IPS-15b (cell line): ENCODE measurements around the gene SSX5.
"Not testable (repeated sequence)": the region's sequence is repeated elsewhere in the genome, so short reads cannot be mapped to it uniquely, and the experiment has no call there.

ENCODE experiments used
- H3K27me3 ChIP-seq: one replicate; pipeline ENCODE4 v1.6.1; 2013; ENCODE audit warnings: low read length; ENCODE audit not compliant: control insufficient read depth, insufficient read depth
- H3K36me3 ChIP-seq: one replicate; pipeline ENCODE4 v1.6.1; 2013; ENCODE audit warnings: low read length; ENCODE audit not compliant: control insufficient read depth, insufficient read depth
- H3K4me1 ChIP-seq: one replicate; pipeline ENCODE4 v1.6.1; 2013; ENCODE audit warnings: mild to moderate bottlenecking, low read length; ENCODE audit not compliant: control insufficient read depth, insufficient read depth
- H3K4me3 ChIP-seq: one replicate; pipeline ENCODE4 v1.5.1; 2013; ENCODE audit warnings: low read depth, low read length
- H3K9ac ChIP-seq: one replicate; pipeline ENCODE4 v1.6.1; 2013; ENCODE audit warnings: low read depth, mild to moderate bottlenecking, low read length
- H3K9me3 ChIP-seq: one replicate; pipeline ENCODE4 v1.6.1; 2013; ENCODE audit warnings: mild to moderate bottlenecking, low read length; ENCODE audit not compliant: control insufficient read depth, insufficient read depth

Gene SSX5, protein sequence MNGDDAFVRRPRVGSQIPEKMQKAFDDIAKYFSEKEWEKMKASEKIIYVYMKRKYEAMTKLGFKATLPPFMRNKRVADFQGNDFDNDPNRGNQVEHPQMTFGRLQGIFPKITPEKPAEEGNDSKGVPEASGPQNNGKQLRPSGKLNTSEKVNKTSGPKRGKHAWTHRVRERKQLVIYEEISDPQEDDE

GRCh38 chrX:48196745-48197201 is at the start of gene SSX5:
Gene SSX5 (minus strand): TSS chrX:48196795. CDS start chrX:48195358, 1,437 bp downstream.
- H3K36me3 ChIP-seq, result no peaks in the 10 kb centered on the region
- H3K27me3 ChIP-seq, result no peaks in the 10 kb centered on the region
- H3K9me3 ChIP-seq, result no peaks in the 10 kb centered on the region
- no peaks in the 10 kb centered on the region for H3K4me1 ChIP-seq
- no peak within 1 kb of the TSS for H3K4me3 ChIP-seq
- no peak within 1 kb of the TSS for H3K9ac ChIP-seq

DNA sequence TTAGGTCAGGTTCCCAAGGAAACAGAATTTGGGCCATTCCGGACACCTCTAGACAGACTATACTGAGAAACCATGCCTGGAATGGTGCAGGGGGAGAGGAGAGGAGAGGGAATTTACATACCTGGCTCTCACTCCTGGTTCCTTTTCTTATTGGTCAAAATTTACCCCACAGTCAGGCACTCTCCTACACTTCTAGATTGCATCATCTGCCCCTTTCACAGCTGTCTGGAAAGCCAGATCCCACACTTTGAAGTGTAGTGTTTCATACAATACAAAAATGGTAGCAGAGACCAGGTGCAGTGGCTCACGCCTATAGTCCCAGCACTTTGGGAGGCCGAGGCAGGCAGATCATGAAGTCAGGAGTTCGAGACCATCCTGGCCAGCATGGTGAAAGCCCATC is 27.6 kb upstream of the SSX5 start:
- H3K4me3 ChIP-seq, H3K36me3 ChIP-seq, H3K9ac ChIP-seq, H3K27me3 ChIP-seq, H3K4me1 ChIP-seq, H3K9me3 ChIP-seq: not testable (repeated sequence)

DNA sequence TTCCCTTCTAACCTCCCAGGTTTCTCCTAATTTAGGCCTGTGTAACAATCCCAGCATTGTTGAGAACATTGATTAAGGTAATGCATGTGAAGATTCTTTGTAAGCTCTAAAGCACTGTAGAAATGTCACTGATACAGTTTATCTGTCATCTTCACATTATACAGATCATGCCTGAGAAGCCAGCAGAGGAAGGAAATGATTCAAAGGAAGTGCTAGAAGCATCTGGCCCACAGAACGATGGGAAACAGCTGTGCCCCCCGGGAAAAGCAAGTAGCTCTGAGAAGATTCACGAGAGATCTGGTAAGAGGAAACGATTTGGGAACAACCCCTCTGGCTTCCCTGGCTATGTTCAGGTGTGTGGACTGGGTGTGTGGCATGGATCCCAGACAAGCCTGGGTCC is 17.7 kb upstream of the SSX5 start:
- H3K4me1 ChIP-seq, H3K36me3 ChIP-seq, H3K27me3 ChIP-seq, H3K9ac ChIP-seq, H3K9me3 ChIP-seq, H3K4me3 ChIP-seq: not testable (repeated sequence)

GRCh38 chrX:48190024-48190423 is 6.6 kb downstream of the SSX5 start:
- not testable (repeated sequence) for H3K9me3 ChIP-seq, H3K9ac ChIP-seq, H3K36me3 ChIP-seq, H3K4me1 ChIP-seq, H3K27me3 ChIP-seq, H3K4me3 ChIP-seq

- H3K36me3 ChIP-seq, H3K9me3 ChIP-seq: not testable (repeated sequence)
Observed at GRCh38 chrX:48181882-48182281, 14.7 kb downstream of the SSX5 start.

DNA sequence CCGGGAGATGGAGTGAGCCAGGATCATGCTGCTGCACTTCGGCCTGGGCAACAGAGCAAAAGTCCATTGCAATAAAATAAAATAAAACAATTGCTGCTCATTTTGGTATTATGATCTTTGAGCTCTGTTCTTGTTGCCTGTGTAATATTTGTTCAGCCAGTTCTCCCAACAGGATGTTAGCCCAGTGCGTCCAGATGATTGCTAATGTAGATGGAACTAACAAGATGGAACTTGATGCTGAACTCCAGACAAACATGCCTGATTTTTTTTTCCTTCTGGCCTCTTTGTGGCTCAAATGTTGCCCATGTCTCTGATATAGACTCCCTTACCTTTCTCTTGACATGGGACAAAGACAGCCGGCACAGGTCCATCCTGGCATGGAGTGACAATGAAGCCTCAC is 15.8 kb downstream of the SSX5 start:
- no peaks in the 10 kb centered on the region for H3K27me3 ChIP-seq
- no peaks in the 10 kb centered on the region for H3K36me3 ChIP-seq
- no peak overlapping the region for H3K4me3 ChIP-seq
- no peaks in the 10 kb centered on the region for H3K4me1 ChIP-seq
- H3K9me3 ChIP-seq, result no peaks in the 10 kb centered on the region
- no peak overlapping the region for H3K9ac ChIP-seq

More at GRCh38 chrX:48181882-48182281, 14.7 kb downstream of the SSX5 start:
- not testable (repeated sequence) for H3K27me3 ChIP-seq, H3K9ac ChIP-seq, H3K4me3 ChIP-seq, H3K4me1 ChIP-seq

DNA sequence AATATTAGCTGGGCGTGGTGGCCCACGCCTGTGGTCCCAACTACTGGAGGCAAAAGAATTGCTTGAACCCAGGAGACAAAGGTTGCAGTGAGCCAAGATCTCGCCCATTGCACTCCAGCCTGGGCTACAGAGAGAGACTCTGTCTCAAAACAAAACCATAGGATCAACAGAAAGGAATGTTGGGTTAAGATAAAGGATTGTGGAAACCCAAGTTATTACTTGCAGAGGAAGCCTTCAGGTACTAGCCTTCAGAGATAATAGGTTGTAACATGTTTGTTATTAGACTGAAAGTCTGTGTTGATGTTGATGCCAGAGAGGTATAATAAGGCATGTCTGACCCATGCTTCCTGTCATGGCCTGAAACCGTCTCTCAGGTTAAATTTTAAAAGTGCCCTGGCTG is 16.9 kb downstream of the SSX5 start:
- Histone ChIP-seq H3K9me3 (no peaks in the 10 kb centered on the region), H3K4me3 (no peak overlapping the region), H3K27me3 (no peaks in the 10 kb centered on the region)

GRCh38 chrX:48166322-48166721 is 30.3 kb downstream of the SSX5 start:
- not testable (repeated sequence) for H3K4me3 ChIP-seq, H3K9me3 ChIP-seq, H3K36me3 ChIP-seq, H3K4me1 ChIP-seq, H3K9ac ChIP-seq, H3K27me3 ChIP-seq

More for the DNA sequence above, 16.9 kb downstream of the SSX5 start:
- Histone ChIP-seq H3K4me1 (no peaks in the 10 kb centered on the region), H3K36me3 (no peaks in the 10 kb centered on the region), H3K9ac (no peak overlapping the region)

GRCh38 chrX:48165241-48165640 is 31.4 kb downstream of the SSX5 start:
- H3K36me3 ChIP-seq, result no peaks in the 10 kb centered on the region
- H3K27me3 ChIP-seq, result no peaks in the 10 kb centered on the region
- no peaks in the 10 kb centered on the region for H3K4me1 ChIP-seq
- peaks cover 3% of the 10 kb centered on the region for H3K9me3 ChIP-seq
- H3K9ac ChIP-seq, result no peak overlapping the region
- H3K4me3 ChIP-seq, result no peak overlapping the region

GRCh38 chrX:48156014-48156413 is 40.6 kb downstream of the SSX5 start:
- H3K27me3 ChIP-seq, result no peaks in the 10 kb centered on the region
- no peak overlapping the region for H3K4me3 ChIP-seq
- no peaks in the 10 kb centered on the region for H3K9me3 ChIP-seq
- H3K4me1 ChIP-seq, result no peaks in the 10 kb centered on the region
- H3K36me3 ChIP-seq, result no peaks in the 10 kb centered on the region
- H3K9ac ChIP-seq, result no peak overlapping the region

DNA sequence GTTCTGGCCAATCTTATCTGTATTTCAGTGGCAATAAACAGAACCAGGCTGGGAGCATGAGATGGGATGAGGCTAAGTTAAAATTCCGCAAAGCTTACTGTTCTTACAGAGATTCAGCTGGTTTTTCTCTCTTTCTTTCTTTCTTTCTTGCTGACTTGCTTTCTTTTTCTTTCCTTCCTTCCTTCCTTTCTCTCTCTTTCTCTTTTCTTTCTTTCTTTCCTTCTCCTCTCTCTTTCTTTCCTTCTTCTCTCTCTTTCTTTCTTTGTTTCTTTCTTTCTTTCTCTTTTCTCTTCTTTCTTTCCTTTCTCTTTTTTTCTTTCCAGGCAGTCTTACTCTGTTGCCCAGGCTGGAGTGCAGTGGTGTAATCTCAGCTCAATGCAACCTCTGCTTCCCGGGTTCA is 41.8 kb downstream of the SSX5 start:
- no peak overlapping the region for H3K4me3 ChIP-seq
- no peaks in the 10 kb centered on the region for H3K36me3 ChIP-seq
- no peak overlapping the region for H3K9ac ChIP-seq
- H3K4me1 ChIP-seq, result no peaks in the 10 kb centered on the region
- H3K27me3 ChIP-seq, result no peaks in the 10 kb centered on the region
- no peaks in the 10 kb centered on the region for H3K9me3 ChIP-seq

DNA sequence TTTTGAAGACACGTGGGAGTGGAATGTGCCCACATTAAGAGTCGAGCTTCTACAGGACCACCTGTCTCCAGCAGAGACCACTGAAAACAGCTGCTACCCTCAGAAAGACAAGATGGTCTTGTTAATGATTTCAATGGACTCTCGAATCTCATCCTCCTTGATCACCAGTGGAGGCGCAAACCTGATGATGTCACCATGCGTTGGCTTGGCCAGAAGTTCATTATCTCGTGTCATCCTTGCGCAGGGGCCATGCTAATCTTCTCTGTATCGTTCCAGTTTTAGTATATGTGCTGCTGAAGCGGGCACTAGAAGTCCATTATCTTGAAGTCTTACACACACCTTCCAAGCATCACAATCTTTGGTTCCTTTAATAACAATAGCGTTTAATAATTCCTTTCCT is 42.8 kb downstream of the SSX5 start:
- Histone ChIP-seq H3K27me3 (no peaks in the 10 kb centered on the region), H3K9me3 (no peaks in the 10 kb centered on the region), H3K36me3 (no peaks in the 10 kb centered on the region), H3K4me3 (no peak overlapping the region), H3K4me1 (no peaks in the 10 kb centered on the region), H3K9ac (no peak overlapping the region)
